ENCODE measurements around the gene KAZN. TPM values are rescaled to one million over a fixed set of nuclear protein-coding genes. Genes with fewer than 3 reads are reported as not detected.

KAZN gene
- total RNA-seq: 10 to 100 TPM in 1 of 4 donors, 1 to 10 TPM in 2, under 1 TPM in 1; 0.77 to 12.3 (median 4.9) TPM

DNA sequence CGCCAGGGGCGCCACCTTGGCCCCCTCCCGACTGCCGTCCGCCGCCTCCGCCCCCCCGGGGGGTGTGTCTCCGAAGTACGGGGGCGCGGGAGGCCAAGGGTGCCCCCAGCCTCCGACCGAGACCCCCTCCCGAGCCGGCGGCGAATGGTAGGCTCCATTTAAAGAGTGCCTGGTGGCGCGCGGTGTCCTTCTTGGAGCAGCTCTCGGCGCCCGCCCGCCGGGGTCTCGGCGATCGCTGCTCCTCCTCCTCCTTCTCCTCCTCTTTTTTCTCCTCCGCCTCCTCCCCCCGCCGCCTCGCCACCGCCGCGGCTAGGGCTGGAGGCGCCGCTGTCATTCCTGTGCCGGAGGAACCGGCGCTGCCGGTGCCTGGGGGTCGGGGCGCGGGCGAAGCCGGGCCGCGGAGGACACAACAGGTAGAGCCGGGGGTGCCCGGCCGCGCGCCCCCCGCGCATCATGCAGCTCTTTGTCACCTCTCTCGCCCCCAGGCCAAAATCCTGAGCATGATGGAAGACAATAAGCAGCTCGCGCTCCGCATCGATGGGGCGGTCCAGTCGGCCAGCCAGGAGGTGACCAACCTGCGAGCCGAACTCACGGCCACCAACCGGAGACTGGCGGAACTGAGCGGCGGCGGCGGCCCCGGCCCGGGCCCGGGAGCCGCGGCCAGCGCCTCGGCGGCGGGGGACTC is at the start of gene KAZN:
Gene KAZN (plus strand): TSS at position 188 of the 685 bp plus-strand sequence.
- Histone ChIP-seq H3K4me1 (peaks cover 0 to 16% of the 10 kb centered on the region in 2 donors), H3K36me3 (no peaks in the 10 kb centered on the region), H3K27me3 (no peaks in the 10 kb centered on the region), H3K9me3 (no peaks in the 10 kb centered on the region), H3K4me3 (peak within 1 kb of the TSS in 1 of 2 donors; percentile 11), H3K27ac (no peak within 1 kb of the TSS)
- intact Hi-C loops (cut with DNase I; ENCODE audit: low total_unique reads): no loop called here
- DNase-seq: no peak
- no peak for TF ChIP-seq POLR2A (IDR thresholded peaks at IDR 0.05)
- TF ChIP-seq, protein P1, sequence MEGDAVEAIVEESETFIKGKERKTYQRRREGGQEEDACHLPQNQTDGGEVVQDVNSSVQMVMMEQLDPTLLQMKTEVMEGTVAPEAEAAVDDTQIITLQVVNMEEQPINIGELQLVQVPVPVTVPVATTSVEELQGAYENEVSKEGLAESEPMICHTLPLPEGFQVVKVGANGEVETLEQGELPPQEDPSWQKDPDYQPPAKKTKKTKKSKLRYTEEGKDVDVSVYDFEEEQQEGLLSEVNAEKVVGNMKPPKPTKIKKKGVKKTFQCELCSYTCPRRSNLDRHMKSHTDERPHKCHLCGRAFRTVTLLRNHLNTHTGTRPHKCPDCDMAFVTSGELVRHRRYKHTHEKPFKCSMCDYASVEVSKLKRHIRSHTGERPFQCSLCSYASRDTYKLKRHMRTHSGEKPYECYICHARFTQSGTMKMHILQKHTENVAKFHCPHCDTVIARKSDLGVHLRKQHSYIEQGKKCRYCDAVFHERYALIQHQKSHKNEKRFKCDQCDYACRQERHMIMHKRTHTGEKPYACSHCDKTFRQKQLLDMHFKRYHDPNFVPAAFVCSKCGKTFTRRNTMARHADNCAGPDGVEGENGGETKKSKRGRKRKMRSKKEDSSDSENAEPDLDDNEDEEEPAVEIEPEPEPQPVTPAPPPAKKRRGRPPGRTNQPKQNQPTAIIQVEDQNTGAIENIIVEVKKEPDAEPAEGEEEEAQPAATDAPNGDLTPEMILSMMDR (IDR thresholded peaks at IDR 0.05): no peak

DNA sequence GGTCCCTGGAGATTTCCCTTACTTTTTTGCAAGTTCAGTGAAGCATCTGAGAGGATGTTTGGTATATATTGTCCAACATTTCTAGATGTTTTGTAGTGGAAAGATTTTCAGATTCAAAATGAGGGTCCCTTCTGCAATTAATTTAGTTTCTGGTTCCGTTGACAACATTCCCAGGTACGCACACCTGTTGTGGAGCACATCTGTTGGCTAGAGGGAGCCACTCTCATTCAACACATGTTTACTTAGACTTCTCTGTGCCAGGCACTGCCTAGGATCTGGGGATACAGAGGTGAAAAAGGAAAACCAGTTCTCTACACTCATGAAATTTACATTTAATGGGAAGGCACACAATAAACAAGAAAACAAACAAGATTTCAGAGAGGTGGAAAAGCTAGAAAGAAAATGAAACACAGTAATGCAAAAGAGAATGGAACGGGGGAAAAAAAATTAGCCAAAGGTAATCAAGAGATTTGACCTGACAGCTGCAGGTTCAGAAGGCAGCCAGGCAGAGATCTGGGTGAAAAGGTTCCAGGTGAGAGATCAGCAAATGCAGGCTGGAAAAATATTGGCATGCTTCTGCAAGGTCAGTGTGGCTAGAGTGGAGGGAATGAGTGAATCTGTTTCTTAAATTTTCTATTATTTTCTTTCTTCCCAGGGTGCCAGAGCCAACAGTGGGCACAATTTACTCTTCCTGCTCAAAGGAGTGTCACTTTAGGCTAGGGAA is 48.4 kb upstream of the KAZN start:
- intact Hi-C loops (cut with DNase I; ENCODE audit: low total_unique reads): no loop called here
- DNase-seq: no peak
- Histone ChIP-seq H3K36me3 (no peaks in the 10 kb centered on the region), H3K27me3 (no peaks in the 10 kb centered on the region), H3K4me1 (no peaks in the 10 kb centered on the region), H3K27ac (no peak overlapping the region), H3K9me3 (no peaks in the 10 kb centered on the region), H3K4me3 (no peak overlapping the region)
- no peak for TF ChIP-seq POLR2A (IDR thresholded peaks at IDR 0.05)
- TF ChIP-seq, protein P1 (IDR thresholded peaks at IDR 0.05): no peak

DNA sequence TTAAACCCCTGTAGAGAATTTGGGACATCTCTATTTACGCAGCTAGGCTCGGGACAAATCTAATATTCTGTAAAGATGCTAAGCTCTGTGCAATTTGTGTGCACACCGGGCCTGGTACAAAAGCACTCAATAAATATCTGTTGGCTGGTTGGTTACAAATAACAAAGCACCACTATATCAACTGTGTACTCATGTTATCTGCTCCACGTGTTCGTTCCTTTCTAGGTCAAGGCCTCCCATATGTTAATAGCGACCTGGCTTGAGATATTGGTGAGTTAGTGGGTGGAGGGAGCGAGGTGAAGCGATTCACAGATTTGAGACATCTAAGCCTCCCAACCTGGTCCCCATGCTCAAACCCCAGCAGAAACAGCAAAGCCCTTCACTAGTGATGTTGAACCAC is 47.1 kb upstream of the KAZN start:
- Histone ChIP-seq H3K4me1 (no peaks in the 10 kb centered on the region), H3K36me3 (no peaks in the 10 kb centered on the region), H3K9me3 (no peaks in the 10 kb centered on the region), H3K27ac (no peak overlapping the region), H3K27me3 (no peaks in the 10 kb centered on the region), H3K4me3 (no peak overlapping the region)
- DNase-seq: no peak
- TF ChIP-seq POLR2A (IDR thresholded peaks at IDR 0.05): no peak
- TF ChIP-seq, protein P1 (IDR thresholded peaks at IDR 0.05): no peak
- intact Hi-C loops (cut with DNase I; ENCODE audit: low total_unique reads): no loop called here

DNA sequence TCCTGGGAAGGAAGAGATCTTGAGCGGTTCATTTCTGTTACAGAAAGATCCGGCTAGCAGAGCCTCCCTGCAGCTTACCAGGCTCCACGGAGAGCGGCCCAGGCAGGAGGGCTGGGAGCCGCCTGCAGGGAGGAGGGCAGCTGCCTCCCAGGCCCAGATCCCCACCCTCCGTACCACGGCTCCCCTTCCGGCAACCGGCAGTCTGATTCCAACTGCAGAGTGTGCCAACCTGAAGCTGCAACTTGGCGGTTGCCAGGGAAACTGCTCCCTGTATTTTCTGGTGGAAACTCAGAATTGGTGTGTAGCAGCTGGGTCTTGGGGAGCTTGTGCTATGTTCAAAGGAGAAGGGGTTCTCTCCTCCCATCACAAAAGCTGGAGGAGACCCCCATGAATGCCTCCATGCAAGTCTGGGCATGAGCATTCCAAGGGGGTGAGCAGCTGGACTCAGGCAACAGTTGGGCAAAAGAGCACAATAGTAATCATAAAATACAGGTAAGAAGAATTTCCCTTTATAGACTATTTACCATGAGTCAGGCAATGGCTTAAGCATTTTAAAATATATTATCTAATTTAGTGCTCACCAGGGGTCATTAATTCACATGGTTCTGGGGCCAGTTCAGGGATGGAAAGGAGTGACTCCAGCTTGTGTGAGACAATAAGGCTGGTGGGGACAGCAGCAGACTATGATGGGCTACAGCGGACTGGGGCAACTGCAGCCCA is 46.1 kb upstream of the KAZN start:
- H3K27me3 ChIP-seq: no peaks in the 10 kb centered on the region
- TF ChIP-seq, protein P1 (IDR thresholded peaks at IDR 0.05): no peak
- no peak for TF ChIP-seq POLR2A (IDR thresholded peaks at IDR 0.05)
- H3K4me1 ChIP-seq: no peaks in the 10 kb centered on the region
- H3K9me3 ChIP-seq: no peaks in the 10 kb centered on the region
- no peaks in the 10 kb centered on the region for H3K36me3 ChIP-seq
- H3K27ac ChIP-seq: no peak overlapping the region
- DNase-seq: no peak
- intact Hi-C loops (cut with DNase I; ENCODE audit: low total_unique reads): no loop called here
- H3K4me3 ChIP-seq: no peak overlapping the region

DNA sequence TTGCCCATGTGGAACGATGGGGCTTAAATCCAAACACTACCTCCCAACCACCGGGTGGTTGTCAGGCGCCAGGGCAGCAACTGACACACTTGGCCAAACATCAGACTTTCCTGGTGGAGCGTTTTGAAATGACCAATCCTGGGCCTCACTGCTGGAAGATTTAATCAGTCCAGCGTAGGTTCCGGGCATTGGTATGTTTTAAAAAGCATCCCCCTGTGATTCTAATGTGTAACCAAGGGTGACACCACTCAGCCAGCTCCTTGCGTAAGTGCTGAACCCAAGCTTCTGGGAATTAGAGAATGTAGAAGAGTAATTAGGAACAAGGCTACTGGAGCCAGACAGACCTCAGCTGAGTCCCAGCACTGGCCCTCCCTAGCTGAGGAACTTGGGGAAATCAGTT is 44.8 kb upstream of the KAZN start:
- no peak for DNase-seq
- TF ChIP-seq POLR2A (IDR thresholded peaks at IDR 0.05): no peak
- TF ChIP-seq, protein P1 (IDR thresholded peaks at IDR 0.05): no peak
- H3K27ac ChIP-seq: no peak overlapping the region

More for the DNA sequence above, 44.8 kb upstream of the KAZN start:
- H3K36me3 ChIP-seq: no peaks in the 10 kb centered on the region
- H3K4me1 ChIP-seq: no peaks in the 10 kb centered on the region
- H3K4me3 ChIP-seq: no peak overlapping the region
- intact Hi-C loops (cut with DNase I; ENCODE audit: low total_unique reads): no loop called here
- H3K27me3 ChIP-seq: no peaks in the 10 kb centered on the region
- H3K9me3 ChIP-seq: no peaks in the 10 kb centered on the region
